SW 1271 (cell line): ENCODE results near the gene RTRAF.
A peak's percentile ranks its signal among the peaks of the same experiment; 100 is the strongest.

Experiments
- DNase-seq, 2 experiments: peaks; one replicate each; lab custom pipeline; 2025; lab: John Stamatoyannopoulos, UW

Gene RTRAF

DNA sequence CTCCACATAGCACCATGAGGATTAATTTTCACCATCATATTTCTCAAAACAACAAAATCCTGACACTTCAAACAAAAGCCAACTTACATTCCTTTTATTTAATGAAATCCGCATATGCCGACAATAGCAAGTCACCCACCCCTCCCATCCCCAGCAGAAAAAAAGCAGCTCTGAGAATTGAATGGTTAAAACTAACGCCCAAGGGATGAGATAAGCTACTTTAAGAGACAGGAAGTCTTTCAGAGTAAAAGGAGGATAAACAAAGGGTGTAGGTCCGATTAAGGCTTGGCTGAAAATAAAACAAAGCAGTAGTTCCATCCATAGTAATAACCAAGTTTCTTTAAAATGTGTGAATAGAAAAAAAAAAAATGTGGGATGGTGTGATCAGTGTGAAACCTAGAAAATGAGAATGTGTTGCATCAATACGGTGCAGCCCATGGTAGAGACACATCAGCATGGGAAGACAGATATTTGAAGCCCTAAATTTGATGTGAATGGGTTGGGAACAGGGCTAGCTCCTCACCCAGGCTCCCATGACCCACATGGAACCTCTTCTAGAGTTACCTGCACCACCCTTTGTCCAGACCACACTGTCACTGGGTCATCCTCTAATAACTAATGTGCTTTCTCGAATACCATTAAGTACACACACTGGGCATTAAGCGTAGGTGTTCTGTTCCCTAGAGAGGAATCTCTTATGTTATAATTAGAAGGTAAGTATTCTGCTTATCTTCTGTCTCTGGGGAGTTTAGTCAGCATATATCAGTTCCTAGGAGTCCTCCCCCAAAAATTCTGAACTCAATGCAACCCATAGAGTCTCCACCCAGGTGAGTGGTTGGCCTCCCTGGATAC is 31.7 kb downstream of the RTRAF start:
- no peak for DNase-seq

DNA sequence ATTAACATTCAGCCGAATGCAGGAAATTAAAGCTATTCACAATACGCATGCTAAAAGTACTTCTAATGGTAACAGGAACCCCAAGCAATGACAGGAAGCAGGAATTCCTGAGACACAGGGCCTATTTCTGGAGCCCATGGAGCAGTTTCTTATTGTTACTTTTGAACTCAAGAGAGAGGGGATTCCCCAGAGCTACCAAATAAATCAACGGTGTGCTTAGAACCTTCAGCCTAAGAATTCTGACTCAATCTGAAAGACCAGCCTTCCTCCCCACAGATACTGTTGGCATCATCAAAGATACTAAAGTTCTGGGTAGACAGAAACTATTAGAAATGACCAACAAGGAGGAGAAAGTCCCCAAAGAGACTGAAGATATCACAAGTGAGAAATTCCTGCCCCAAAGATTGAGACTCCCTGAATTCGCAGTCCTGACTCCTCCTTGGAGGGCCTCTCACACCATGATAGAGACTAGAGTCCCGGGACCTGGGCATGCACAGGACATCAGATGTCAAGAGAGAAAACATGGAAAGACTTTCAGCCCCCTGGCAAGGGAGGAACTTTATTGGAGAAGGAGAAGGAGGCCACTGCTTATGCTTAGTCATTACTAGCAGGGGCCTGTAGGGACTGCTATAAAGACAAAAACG is 32.7 kb downstream of the RTRAF start:
- no peak for DNase-seq

- no peak for DNase-seq
Measured at GRCh38 chr14:52023518-52023917, 34.2 kb downstream of the RTRAF start.

DNA sequence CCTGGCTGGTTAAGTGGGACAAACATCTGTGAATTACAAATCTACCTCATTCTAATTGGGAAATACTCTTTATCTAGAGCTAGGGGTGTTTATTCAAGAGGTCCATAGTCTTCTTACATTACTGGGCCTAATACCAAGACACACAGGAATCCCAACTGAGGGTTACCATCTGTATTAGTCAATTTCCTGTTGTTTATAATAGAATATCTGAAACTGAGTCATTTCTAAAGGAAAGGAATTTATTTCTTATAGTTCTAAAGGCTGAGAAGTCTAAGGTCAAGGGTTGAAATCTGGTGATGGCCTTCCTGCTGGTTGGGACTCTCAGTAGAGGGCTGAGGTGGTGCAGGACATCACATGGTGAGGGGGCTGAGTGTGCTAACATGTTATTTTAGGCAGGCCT is 36.0 kb downstream of the RTRAF start:
- DNase-seq: peak in 1 of 2 experiments; percentile 20

GRCh38 chr14:52026017-52026660 is 36.8 kb downstream of the RTRAF start:
- DNase-seq: no peak

DNA sequence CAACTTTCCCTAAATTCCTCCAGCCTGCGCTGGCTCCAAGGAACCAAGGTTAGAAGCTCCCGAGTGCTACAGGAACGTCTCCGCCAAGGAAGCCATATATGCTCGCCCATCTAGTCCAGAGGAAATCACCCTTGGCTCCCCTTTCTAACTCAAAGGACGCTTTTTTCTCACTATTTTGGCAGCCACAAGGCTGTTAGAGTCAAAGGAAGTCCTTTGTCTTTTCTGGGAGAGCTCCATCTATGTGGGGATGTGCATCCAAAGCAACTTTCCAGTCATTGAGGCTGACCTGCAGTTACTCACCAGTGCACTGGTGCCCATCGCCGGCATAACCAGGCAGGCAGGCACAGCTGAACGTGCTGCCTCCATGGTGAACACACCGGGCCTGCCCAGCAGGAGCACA is 37.6 kb downstream of the RTRAF start:
- no peak for DNase-seq

- DNase-seq: no peak
Measured at GRCh38 chr14:52029881-52030280, 40.5 kb downstream of the RTRAF start.

DNA sequence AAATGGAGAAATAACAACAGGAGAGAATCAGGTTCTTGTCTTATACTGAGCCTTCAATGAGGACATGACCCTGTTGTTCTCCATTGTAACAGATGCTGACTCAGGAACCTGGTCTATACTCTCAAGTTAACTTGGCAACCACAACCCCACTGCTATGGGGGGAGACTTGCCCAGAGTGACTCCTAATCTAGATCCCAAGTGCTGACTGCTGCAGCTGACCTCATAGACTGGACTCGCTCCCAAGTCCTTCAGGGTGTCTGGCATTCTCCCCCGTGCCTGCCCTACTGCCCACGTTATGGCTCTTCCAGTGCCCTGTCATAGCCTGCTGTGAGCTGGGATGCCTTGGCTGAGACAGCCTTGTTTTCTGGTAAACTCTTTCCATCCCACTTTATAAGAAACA is 42.4 kb downstream of the RTRAF start:
- no peak for DNase-seq

GRCh38 chr14:52032204-52032801 is 43.0 kb downstream of the RTRAF start:
- no peak for DNase-seq

DNA sequence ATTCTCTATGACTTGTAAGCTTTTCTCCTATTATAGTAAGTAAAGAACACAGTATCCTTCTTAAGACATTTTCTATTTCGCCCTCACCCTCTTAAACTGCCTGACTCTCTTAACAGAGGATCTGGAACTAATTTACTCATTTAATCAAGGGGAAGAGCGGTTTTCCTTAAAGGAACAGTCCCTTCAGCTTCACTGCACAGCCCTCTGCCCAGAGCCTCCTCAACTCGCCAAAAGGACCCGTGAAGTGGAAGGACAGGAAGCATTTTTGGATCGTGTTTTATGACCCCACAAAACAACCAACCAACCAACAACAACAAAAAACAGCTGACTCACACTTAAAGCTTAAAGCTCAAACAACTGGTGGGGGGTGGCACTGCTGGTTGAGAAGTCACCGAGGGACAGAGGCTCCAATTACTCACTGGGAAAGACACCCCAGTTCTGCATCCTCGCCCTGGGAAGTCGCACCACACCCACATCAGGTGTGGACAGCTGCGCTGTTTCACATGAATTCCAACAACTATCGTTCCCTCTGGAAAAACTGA is 43.8 kb downstream of the RTRAF start:
- DNase-seq: no peak

- DNase-seq: no peak
Measured at GRCh38 chr14:52039124-52039815, 49.9 kb downstream of the RTRAF start.

- DNase-seq: no peak
Measured at GRCh38 chr14:52040598-52040997, 51.3 kb downstream of the RTRAF start.

GRCh38 chr14:52042371-52043289 is 53.3 kb downstream of the RTRAF start:
- DNase-seq: no peak

DNA sequence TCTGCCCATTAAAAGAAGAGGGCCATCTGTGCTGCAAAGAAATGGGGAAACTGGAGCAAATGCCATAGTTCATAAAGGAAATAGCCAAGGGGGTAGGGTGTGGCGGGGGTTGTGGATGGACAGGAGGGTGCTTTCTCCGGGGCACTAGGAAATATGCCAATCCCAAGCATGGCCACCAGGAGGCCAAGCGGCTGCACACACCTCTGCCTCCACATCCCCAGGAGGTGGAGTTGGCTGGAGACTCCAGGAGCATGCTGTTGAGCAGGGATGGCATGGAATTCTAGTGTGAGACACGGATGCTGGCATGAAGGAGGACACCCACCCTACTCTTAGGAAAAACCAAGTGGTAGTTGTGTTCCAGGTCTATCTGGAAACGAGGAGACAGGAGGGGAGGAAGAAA is 54.3 kb downstream of the RTRAF start:
- DNase-seq: peak in 1 of 2 experiments; percentile 27

GRCh38 chr14:52044791-52045522 is 55.6 kb downstream of the RTRAF start:
- no peak for DNase-seq

GRCh38 chr14:52046376-52046917 is 57.1 kb downstream of the RTRAF start:
- DNase-seq: no peak

- DNase-seq: no peak
Measured at GRCh38 chr14:52048116-52048515, 58.8 kb downstream of the RTRAF start.

DNA sequence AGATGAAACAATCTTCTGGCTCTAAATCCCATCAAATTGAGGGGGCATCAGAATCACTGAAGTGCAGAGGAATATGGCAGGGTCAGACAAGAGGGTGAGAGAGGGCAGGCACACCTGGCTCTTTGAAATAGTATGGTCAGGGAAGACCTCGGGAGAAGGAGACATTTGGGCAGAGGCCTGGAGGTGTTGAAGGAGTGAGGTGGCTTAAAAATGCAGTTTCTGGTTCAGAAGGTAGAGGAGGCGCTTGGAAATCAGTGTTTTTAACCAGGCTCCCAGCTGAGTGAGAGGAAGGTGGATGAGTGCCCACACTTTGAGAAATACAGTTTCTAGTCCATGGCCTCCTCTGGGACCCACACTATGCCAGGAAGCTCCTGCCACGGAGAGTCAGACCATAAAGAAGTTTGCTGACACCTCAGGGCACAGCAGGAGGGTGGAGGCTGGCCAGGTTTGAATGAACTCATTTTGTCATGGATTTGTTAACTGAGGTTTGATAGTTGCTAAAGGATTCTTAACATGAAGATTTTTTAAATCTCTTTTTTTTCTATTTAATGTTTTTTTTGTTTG is 59.4 kb downstream of the RTRAF start:
- no peak for DNase-seq

GRCh38 chr14:52049271-52049670 is 59.9 kb downstream of the RTRAF start:
- DNase-seq: no peak
